MM.1S (cell line): ENCODE data around the gene TLK1.

Experiments used
- CTCF ChIP-seq: fragments of 300-600 bp; sonication (generic); IDR thresholded peaks from 2 replicates; pipeline ENCODE4 v1.5.1; 2016; ENCODE audit warnings: antibody characterized with exemption, low read length, mixed read lengths
- EZH2 ChIP-seq: fragments of 300-600 bp; sonication (generic); optimal IDR thresholded peaks from 2 replicates; pipeline ENCODE3; 2017; ENCODE audit warnings: low read depth, mild to moderate bottlenecking, antibody characterized with exemption, low read length, mixed read lengths

GRCh38 chr2:170974304-170974993, 186.2 kb downstream of the TLK1 start:
- TF ChIP-seq CTCF (no peak), EZH2 (no peak)
